Liver (tissue), 3 donors: ENCODE results near the gene OR1I1.

Source experiments
- GABPA ChIP-seq, 2 donors: IDR thresholded peaks in 1 of 2; conservative IDR thresholded peaks in 1 of 2; 2 replicates each; pipeline ENCODE4 v1.6.1; 2016; ENCODE audit warnings: antibody characterized with exemption in 2 of 2, mild to moderate bottlenecking in 1 of 2, moderate library complexity in 1 of 2
- JUND ChIP-seq, 2 donors: IDR thresholded peaks; 2 replicates each; pipeline ENCODE4 v1.6.1; 2016; ENCODE audit warnings: antibody characterized with exemption in 2 of 2
- RAD21 ChIP-seq, 2 donors: IDR thresholded peaks; 2 replicates each; pipeline ENCODE4 v1.6.1; 2016; ENCODE audit warnings: antibody characterized with exemption in 2 of 2, mild to moderate bottlenecking in 2 of 2
- RXRA ChIP-seq, 2 donors: IDR thresholded peaks; 2 replicates each; pipeline ENCODE4 v1.6.1; 2017 to 2018; ENCODE audit warnings: antibody characterized with exemption in 2 of 2, mild to moderate bottlenecking in 1 of 2
- TAF1 ChIP-seq: conservative IDR thresholded peaks from 2 replicates; pipeline ENCODE4 v1.6.1; 2016; ENCODE audit warnings: antibody characterized with exemption, mild to moderate bottlenecking
- YY1 ChIP-seq: IDR thresholded peaks from 2 replicates; pipeline ENCODE4 v1.6.1; 2016; ENCODE audit warnings: antibody characterized with exemption, mild to moderate bottlenecking
- TF ChIP-seq, protein P1 (sequence below): fragments of 150-350 bp; IDR thresholded peaks from 2 replicates; pipeline ENCODE4 v1.5.1; 2017; ENCODE audit warnings: improper control_type of control experiment, low read depth, low read length; ENCODE audit not compliant: missing input control
- TF ChIP-seq, protein P2 (sequence below): IDR thresholded peaks from 2 replicates; pipeline ENCODE4 v1.6.1; 2016; ENCODE audit warnings: antibody characterized with exemption
- TF ChIP-seq, protein P3 (sequence below): IDR thresholded peaks from 2 replicates; pipeline ENCODE4 v1.6.1; 2016; ENCODE audit warnings: antibody characterized with exemption
- TF ChIP-seq, protein P4 (sequence below): IDR thresholded peaks from 2 replicates; pipeline ENCODE4 v1.6.1; 2016; ENCODE audit warnings: antibody characterized with exemption, mild to moderate bottlenecking
- donor health status: healthy.
- donor health status: healthy.

DNA sequence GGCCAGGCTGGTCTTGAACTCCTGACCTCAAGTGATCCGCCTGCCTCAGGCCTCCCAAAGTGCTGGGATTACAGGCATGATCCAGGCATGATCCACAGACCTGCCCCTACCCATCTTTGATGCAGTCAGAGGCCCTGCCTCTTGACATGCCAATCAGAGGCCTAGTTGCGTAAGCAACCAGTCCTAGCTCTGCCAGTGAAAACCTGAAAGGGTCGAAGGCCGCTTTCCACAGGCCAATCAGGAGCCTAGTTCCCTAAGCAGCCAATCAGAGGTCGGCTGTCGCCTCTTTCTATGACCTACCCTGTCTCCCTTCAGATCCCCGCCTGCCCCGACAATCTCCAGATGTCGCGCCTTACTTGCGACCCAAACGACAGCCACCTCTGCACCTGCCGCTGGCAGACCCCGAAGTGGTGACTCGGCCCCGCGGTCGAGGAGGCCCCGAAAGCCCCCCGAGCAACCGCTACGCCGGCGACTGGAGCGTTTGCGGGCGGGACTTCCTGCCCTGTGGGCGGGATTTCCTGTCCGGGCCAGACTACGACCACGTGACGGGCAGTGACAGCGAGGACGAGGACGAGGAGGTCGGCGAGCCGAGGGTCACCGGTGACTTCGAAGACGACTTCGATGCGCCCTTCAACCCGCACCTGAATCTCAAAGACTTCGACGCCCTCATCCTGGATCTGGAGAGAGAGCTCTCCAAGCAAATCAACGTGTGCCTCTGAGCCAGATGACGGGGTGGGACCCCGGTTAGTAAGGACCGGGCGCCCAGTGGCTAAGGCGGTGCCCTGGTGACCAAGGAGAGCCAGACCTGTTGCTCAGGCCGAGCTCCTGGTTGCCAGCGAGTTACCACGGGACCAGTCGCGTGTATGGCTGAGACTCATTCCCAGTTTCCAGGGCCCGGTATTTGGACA lies 31.5 kb downstream of the OR1I1 start:
- TF ChIP-seq YY1 (no peak), RXRA (IDR thresholded peaks at IDR 0.05) (no peak), RAD21 (IDR thresholded peaks at IDR 0.05) (no peak), TAF1 (no peak), JUND (IDR thresholded peaks at IDR 0.05) (no peak), GABPA (IDR thresholded peaks at IDR 0.05 in 1 of 2, conservative IDR thresholded peaks at IDR 0.05 in 1 of 2) (no peak)
- TF ChIP-seq, protein P1, sequence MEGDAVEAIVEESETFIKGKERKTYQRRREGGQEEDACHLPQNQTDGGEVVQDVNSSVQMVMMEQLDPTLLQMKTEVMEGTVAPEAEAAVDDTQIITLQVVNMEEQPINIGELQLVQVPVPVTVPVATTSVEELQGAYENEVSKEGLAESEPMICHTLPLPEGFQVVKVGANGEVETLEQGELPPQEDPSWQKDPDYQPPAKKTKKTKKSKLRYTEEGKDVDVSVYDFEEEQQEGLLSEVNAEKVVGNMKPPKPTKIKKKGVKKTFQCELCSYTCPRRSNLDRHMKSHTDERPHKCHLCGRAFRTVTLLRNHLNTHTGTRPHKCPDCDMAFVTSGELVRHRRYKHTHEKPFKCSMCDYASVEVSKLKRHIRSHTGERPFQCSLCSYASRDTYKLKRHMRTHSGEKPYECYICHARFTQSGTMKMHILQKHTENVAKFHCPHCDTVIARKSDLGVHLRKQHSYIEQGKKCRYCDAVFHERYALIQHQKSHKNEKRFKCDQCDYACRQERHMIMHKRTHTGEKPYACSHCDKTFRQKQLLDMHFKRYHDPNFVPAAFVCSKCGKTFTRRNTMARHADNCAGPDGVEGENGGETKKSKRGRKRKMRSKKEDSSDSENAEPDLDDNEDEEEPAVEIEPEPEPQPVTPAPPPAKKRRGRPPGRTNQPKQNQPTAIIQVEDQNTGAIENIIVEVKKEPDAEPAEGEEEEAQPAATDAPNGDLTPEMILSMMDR = no peak
- TF ChIP-seq, protein P2, sequence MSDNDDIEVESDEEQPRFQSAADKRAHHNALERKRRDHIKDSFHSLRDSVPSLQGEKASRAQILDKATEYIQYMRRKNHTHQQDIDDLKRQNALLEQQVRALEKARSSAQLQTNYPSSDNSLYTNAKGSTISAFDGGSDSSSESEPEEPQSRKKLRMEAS = no peak
- TF ChIP-seq, protein P3, sequence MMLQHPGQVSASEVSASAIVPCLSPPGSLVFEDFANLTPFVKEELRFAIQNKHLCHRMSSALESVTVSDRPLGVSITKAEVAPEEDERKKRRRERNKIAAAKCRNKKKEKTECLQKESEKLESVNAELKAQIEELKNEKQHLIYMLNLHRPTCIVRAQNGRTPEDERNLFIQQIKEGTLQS = no peak
- TF ChIP-seq, protein P4, sequence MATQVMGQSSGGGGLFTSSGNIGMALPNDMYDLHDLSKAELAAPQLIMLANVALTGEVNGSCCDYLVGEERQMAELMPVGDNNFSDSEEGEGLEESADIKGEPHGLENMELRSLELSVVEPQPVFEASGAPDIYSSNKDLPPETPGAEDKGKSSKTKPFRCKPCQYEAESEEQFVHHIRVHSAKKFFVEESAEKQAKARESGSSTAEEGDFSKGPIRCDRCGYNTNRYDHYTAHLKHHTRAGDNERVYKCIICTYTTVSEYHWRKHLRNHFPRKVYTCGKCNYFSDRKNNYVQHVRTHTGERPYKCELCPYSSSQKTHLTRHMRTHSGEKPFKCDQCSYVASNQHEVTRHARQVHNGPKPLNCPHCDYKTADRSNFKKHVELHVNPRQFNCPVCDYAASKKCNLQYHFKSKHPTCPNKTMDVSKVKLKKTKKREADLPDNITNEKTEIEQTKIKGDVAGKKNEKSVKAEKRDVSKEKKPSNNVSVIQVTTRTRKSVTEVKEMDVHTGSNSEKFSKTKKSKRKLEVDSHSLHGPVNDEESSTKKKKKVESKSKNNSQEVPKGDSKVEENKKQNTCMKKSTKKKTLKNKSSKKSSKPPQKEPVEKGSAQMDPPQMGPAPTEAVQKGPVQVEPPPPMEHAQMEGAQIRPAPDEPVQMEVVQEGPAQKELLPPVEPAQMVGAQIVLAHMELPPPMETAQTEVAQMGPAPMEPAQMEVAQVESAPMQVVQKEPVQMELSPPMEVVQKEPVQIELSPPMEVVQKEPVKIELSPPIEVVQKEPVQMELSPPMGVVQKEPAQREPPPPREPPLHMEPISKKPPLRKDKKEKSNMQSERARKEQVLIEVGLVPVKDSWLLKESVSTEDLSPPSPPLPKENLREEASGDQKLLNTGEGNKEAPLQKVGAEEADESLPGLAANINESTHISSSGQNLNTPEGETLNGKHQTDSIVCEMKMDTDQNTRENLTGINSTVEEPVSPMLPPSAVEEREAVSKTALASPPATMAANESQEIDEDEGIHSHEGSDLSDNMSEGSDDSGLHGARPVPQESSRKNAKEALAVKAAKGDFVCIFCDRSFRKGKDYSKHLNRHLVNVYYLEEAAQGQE = no peak
